ENCODE results near the gene AR.

AR gene, protein sequence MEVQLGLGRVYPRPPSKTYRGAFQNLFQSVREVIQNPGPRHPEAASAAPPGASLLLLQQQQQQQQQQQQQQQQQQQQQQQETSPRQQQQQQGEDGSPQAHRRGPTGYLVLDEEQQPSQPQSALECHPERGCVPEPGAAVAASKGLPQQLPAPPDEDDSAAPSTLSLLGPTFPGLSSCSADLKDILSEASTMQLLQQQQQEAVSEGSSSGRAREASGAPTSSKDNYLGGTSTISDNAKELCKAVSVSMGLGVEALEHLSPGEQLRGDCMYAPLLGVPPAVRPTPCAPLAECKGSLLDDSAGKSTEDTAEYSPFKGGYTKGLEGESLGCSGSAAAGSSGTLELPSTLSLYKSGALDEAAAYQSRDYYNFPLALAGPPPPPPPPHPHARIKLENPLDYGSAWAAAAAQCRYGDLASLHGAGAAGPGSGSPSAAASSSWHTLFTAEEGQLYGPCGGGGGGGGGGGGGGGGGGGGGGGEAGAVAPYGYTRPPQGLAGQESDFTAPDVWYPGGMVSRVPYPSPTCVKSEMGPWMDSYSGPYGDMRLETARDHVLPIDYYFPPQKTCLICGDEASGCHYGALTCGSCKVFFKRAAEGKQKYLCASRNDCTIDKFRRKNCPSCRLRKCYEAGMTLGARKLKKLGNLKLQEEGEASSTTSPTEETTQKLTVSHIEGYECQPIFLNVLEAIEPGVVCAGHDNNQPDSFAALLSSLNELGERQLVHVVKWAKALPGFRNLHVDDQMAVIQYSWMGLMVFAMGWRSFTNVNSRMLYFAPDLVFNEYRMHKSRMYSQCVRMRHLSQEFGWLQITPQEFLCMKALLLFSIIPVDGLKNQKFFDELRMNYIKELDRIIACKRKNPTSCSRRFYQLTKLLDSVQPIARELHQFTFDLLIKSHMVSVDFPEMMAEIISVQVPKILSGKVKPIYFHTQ
- total RNA-seq: 0.09 to 0.42 reads per million in 2 experiments

DNA sequence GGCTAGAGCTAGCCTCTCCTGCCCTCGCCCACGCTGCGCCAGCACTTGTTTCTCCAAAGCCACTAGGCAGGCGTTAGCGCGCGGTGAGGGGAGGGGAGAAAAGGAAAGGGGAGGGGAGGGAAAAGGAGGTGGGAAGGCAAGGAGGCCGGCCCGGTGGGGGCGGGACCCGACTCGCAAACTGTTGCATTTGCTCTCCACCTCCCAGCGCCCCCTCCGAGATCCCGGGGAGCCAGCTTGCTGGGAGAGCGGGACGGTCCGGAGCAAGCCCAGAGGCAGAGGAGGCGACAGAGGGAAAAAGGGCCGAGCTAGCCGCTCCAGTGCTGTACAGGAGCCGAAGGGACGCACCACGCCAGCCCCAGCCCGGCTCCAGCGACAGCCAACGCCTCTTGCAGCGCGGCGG lies at the start of gene AR:
AR (plus strand) TSS at position 204 of the 400 bp plus-strand sequence. CDS start 1,126 bp downstream, outside the sequence.
- no peak for DNase-seq (ENCODE audit: low read depth)

DNA sequence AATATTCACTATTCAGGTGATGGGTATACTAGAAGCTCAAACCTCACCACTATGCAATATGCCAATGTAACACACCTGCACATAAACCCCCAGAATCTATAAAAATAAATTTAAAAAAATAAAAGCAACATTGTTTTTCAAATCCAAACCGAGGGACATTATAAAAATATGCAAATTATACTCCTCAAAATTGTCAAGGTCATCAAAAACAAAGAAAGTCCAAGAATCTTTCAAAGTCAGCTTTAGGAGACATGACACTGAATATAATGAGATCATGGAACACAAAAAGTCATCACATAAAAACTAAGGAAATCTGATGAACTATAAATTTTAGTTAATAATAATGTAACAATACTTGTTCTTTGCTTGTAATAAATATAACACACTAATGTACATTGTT lies 43.2 kb upstream of the AR start:
- no peak for DNase-seq (ENCODE audit: low read depth)

DNA sequence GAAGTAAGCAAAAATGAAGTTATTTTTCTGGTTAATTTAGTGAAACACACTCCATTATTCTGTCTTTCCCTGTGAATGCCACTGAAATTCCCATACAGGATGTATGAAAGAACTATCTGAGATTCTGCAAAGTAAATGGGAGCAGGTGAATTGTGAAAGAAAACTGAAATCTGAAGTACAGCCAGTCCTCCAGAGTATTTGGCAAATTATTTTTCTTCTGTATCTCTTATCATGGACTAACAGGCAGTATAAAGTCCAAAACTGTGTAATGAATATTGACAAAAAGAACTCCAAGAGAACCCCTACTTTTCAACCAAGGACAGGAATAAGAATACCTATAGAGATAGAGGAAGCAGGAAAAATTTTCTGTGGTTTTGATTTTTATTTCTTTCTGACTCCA lies 40.8 kb upstream of the AR start:
- no peak for DNase-seq (ENCODE audit: low read depth)

DNA sequence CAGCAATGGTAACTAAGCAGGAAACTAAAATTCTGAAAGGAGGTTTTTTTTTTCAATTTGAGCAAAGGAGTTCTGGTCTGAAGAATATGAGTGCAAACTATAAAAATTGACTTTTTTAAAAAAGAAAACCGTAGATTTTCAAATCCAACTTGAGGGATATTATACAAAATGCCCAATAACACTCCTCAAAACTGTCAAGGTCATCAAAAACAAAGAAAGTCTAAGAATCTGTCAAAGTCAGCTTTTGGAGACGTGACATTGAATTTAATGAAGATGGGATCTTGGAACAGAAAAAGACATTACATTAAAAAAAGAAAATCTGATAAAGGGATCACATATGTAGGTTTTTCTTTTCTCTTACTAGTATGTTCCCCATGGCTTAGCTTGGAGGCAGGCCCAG lies 40.4 kb upstream of the AR start:
- no peak for DNase-seq (ENCODE audit: low read depth)

DNA sequence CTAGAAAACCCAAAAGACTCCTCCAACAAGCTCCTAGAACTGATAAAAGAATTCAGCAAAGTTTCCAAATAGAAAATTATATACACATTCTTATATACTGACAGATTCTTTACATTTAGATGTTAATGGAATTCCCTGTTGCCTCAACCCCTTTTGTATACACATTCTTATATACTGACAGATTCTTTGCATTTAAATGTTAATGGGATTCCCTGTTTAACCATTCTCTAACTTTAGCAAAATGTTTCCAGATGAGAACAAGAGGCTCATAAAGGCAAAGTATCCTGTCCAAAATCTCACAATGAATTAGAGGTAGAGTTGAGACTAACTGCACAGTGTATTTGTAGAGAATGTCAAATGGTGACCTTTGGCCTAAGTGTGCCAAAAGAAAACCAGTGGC lies 23.1 kb upstream of the AR start:
- no peak for DNase-seq (ENCODE audit: low read depth)

DNA sequence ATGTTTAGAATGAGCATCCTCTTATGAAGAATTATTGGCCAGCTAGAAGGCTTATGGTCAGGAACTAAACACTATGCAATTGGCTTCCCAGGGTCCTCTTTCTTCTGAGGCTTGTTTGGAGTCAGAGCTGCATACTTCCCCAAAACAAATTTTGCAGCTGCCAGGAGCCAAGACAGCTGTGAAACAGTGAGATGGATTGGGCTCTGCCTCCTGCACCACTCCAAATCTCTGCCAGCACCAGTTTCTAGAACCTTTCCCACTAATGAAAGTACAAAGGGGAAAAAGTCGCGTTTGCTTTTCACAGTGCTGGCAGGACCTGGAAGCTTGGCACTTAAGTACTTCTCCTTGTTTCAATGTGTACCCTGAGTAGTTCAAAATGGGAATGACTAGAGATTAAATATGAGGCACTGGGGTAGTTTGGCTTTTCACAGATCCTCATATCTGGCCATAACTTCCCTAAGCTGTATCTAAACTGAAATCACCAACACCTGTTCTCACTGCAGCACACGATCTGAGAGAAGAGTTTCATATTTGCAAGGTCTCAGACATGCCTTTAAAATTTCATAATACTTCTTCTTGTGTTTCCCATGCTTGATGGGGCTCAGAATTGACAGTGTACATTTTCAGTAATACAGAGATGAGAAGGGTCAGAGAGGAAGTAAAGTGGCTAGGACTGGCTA lies 20.7 kb upstream of the AR start:
- DNase-seq (ENCODE audit: low read depth): no peak

DNA sequence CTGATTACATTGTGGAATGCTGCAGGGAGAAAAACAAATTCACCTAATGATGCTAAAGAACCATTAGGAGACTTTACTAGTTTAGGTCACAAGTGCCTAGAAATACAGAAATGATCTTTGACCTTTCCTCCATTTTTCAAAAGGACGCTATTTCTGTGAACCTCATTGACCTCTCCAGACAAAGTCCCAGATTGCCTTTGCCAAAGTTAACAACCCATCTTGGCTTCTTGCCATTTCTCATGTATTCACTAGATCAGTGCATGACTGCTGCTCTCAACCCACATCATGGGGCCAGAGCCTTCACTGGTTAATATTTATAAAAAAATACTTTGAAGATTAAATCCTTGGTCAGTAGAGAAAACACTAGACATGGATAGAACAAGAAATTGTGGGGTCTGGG lies 19.9 kb upstream of the AR start:
- no peak for DNase-seq (ENCODE audit: low read depth)

DNA sequence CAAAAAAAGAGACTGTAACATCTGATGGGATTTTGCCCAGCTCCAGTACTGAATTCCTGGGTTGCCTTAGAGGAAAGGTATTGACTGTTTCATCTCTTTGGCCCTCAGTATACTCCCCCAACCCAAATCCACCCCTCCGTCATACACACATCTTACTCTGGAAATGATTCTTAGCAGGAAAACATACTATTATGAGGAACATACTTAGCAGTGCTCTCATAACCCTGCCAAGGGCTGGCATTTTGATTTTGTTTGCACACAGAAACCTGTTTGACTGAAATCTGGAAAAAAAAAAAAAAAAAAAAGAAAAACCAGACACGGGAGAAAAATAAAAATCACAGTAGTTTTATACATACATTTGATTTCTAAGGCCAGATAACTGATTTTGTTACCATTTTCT lies 19.4 kb upstream of the AR start:
- no peak for DNase-seq (ENCODE audit: low read depth)

DNA sequence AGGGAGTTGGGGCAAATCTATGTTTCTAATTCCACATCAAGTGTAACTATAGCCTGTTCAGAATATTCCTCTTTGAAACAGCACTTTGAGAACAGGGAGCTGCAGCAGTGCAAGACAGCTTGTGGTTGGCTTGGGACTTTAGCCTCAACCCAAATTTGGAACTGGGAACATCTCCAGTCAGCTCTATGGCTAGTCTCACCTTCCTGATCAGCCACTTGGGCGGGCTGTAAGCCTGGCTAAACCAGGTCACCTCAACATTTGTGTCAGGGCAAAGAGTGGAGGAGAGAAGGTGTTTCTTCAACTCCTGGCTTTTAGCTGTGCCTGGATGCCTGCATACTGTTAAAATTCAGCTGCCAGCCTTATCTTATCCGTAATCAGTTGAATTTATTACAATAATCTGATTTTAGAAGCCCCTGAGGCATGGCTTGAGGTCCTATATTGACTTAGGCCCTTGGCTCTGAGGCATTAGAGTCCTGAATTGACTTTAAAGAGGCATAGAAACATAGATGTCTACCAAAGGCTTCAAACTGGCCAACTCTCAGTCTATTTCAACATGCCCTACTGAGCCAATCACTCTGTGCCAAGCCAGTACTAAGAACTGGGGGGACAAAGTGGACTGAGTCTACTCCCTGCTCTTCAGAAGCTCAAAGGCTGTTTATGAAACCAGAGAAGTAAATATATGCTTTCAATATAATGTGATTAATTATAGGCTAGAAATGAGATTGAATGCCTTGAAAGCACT lies 18.7 kb upstream of the AR start:
- no peak for DNase-seq (ENCODE audit: low read depth)

DNA sequence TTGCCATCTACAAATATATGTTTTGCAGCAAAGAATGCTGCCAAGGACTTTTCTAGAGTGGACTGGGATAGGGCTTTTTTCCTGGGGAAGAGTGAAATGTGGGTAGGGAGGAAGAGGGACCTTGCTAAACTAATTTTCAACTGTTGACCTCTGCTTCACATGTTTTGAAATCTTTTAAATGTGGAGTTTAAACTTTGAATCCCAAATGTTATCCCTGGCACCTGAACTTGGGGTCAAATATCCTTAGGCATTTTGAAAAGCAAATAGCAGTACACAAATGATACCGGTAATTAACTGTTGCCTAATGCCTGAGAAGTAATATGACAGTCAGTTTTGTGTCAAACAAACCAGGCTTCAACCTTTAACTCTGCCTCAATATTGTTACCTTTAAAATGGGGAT lies 7.3 kb upstream of the AR start:
- no peak for DNase-seq (ENCODE audit: low read depth)

DNA sequence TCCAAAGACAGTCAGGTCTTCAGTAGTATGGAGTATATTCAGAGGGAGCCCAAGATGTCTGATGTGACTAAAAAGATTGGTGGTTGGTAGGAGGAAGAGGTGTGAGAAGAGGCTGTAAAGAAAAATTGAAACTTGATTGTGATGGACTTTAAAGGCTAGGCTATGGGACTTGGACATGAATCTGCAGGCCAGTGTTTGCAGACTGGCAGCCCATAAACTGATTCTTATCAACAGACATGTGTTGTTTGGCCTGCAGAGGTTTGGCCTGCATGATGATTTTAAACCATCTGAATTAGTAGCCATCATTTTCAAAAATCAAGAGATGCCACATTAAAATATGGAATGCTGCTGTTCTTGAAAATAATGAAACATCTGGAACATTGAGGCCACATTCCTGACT lies 5.4 kb upstream of the AR start:
- DNase-seq (ENCODE audit: low read depth): no peak

DNA sequence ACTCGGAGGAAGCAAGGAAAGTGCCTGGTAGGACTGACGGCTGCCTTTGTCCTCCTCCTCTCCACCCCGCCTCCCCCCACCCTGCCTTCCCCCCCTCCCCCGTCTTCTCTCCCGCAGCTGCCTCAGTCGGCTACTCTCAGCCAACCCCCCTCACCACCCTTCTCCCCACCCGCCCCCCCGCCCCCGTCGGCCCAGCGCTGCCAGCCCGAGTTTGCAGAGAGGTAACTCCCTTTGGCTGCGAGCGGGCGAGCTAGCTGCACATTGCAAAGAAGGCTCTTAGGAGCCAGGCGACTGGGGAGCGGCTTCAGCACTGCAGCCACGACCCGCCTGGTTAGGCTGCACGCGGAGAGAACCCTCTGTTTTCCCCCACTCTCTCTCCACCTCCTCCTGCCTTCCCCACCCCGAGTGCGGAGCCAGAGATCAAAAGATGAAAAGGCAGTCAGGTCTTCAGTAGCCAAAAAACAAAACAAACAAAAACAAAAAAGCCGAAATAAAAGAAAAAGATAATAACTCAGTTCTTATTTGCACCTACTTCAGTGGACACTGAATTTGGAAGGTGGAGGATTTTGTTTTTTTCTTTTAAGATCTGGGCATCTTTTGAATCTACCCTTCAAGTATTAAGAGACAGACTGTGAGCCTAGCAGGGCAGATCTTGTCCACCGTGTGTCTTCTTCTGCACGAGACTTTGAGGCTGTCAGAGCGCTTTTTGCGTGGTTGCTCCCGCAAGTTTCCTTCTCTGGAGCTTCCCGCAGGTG lies 637 bp downstream of the AR start:
- DNase-seq (ENCODE audit: low read depth): no peak

DNA sequence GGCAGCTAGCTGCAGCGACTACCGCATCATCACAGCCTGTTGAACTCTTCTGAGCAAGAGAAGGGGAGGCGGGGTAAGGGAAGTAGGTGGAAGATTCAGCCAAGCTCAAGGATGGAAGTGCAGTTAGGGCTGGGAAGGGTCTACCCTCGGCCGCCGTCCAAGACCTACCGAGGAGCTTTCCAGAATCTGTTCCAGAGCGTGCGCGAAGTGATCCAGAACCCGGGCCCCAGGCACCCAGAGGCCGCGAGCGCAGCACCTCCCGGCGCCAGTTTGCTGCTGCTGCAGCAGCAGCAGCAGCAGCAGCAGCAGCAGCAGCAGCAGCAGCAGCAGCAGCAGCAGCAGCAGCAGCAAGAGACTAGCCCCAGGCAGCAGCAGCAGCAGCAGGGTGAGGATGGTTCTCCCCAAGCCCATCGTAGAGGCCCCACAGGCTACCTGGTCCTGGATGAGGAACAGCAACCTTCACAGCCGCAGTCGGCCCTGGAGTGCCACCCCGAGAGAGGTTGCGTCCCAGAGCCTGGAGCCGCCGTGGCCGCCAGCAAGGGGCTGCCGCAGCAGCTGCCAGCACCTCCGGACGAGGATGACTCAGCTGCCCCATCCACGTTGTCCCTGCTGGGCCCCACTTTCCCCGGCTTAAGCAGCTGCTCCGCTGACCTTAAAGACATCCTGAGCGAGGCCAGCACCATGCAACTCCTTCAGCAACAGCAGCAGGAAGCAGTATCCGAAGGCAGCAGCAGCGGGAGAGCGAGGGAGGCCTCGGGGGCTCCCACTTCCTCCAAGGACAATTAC lies 1.4 kb downstream of the AR start:
- no peak for DNase-seq (ENCODE audit: low read depth)

DNA sequence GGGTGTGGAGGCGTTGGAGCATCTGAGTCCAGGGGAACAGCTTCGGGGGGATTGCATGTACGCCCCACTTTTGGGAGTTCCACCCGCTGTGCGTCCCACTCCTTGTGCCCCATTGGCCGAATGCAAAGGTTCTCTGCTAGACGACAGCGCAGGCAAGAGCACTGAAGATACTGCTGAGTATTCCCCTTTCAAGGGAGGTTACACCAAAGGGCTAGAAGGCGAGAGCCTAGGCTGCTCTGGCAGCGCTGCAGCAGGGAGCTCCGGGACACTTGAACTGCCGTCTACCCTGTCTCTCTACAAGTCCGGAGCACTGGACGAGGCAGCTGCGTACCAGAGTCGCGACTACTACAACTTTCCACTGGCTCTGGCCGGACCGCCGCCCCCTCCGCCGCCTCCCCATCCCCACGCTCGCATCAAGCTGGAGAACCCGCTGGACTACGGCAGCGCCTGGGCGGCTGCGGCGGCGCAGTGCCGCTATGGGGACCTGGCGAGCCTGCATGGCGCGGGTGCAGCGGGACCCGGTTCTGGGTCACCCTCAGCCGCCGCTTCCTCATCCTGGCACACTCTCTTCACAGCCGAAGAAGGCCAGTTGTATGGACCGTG lies 2.2 kb downstream of the AR start:
- no peak for DNase-seq (ENCODE audit: low read depth)

DNA sequence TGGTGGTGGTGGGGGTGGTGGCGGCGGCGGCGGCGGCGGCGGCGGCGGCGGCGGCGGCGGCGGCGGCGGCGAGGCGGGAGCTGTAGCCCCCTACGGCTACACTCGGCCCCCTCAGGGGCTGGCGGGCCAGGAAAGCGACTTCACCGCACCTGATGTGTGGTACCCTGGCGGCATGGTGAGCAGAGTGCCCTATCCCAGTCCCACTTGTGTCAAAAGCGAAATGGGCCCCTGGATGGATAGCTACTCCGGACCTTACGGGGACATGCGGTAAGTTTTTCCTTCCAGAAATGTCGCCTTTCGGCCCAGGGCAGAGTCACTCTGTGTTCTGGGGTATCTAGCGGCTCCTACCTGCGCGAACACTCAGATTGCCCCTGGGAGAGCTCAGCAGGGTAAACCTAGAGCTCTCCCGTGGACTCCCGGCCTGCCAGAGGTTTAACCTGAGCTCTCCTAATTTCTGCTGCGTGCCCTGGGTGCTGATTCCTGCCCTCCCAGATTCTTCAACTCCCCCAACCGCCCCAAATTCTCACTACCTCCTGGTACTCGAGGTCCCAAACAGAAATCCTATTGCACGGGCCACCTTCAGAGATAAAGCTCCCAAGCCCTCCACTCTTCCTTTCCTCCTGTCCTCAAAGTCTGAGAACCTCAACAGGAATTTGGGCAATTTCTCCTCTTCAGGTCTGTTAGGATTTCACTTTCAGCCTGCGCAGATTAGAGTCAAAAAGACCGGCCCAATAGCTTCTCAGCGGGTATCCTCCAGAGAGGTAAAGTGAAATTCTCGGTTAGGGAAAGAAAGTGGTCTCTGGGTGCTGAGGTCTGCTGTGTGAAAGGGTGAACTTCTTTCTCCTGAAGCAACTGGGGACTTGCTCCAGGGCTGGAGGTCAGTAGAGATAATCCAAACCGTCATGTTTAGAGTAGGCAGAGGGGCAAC lies 2.9 kb downstream of the AR start:
- DNase-seq (ENCODE audit: low read depth): no peak

DNA sequence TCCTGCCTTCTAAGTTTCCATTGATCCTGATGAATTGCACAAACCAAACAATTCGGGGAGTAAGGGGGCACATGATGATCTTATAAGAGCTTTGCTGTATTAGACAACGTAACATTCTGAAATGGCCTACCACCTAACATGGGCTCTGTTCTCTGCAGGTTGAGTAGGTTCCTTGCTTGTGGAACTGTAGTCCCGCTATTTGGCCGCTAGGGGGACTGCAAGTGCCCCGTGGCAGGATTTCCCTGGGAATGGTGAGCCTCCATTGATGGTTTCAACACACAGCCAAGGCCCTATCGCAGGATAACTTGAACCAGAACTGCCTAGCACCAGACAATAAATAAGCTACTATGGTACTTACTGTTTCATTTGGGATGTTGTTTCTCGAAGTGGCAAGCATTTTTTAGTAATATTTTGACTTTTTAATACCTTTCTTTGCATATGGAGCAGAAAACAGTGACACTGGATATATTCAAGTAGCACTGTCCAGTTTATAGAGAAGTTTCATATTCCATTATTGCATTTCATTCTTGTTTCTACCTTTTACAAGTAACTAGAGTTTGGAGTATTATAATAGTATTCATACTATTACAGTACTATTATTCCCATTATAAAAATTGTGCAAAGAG lies 11.9 kb downstream of the AR start:
- no peak for DNase-seq (ENCODE audit: low read depth)

DNA sequence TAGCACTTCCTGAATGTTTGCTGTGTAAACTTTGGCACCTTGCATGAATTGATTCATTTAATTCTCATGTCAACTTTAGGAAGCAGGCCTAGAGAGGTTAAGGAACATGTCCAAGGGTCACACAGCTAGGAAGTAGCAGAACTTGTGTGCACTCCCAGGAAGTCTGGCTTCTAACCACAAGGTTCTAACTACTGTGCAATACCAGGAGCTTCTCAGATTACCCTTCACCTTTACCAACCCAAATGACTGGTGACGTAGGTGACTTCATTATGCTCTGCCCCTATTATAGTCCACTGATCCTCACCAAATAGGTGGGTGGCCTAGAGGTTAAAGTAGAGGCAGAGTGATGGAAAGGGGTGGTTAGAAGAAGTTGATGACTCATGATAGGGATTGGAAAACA lies 14.4 kb downstream of the AR start:
- DNase-seq (ENCODE audit: low read depth): no peak

Data from T follicular helper cell (primary cell).